Right renal pelvis (tissue), 4 donors: ENCODE measurements around the gene MRPL55. TPM values are rescaled to one million over a fixed set of nuclear protein-coding genes. Genes with fewer than 3 reads are reported as not detected.

Source experiments
- DNase-seq, 4 donors: peaks; one replicate each; pipeline ENCODE4 v3.0.0-alpha.2; 2013; ENCODE audit warnings: low read depth in 4 of 4, low spot score in 3 of 4, missing footprints in 1 of 4
- polyA plus RNA-seq, 4 donors: library from polyadenylated mRNA; unstranded; fragments of 120-200 nt; gene quantifications; one replicate each; pipeline ENCODE4 v1.2.1, GENCODE V29; 2013; ENCODE audit not compliant: insufficient read length in 4 of 4

MRPL55 gene
- polyA plus RNA-seq, 4 donors, result 38.7 to 54.9 (median 42.9) TPM

- no peak for DNase-seq
Observed at GRCh38 chr1:228088586-228089498, 20.3 kb downstream of the MRPL55 start.

GRCh38 chr1:228087771-228088251, 21.3 kb downstream of the MRPL55 start:
- DNase-seq, result no peak

GRCh38 chr1:228085287-228085951, 23.7 kb downstream of the MRPL55 start:
- DNase-seq, result no peak

GRCh38 chr1:228084797-228085196, 24.3 kb downstream of the MRPL55 start:
- no peak for DNase-seq

- DNase-seq, result no peak
Observed at GRCh38 chr1:228084325-228084724, 24.8 kb downstream of the MRPL55 start.

GRCh38 chr1:228083871-228084278, 25.2 kb downstream of the MRPL55 start:
- no peak for DNase-seq

GRCh38 chr1:228082918-228083870, 25.9 kb downstream of the MRPL55 start:
- no peak for DNase-seq

GRCh38 chr1:228082214-228082917, 26.7 kb downstream of the MRPL55 start, which contains the start of gene ARF1:
TSS of gene ARF1 (plus strand) at chr1:228082708. CDS start at chr1:228097115, 14,407 bp downstream.
- DNase-seq, result peak; percentile 91 to 93 (median 92)

- no peak for DNase-seq
Observed at GRCh38 chr1:228081578-228082213, 27.4 kb downstream of the MRPL55 start.

- DNase-seq, result no peak
Observed at GRCh38 chr1:228081144-228081543, 28.0 kb downstream of the MRPL55 start.

- DNase-seq, result no peak
Observed at GRCh38 chr1:228079601-228080263, 29.4 kb downstream of the MRPL55 start.

- DNase-seq, result no peak
Observed at GRCh38 chr1:228079013-228079412, 30.1 kb downstream of the MRPL55 start.

- no peak for DNase-seq
Observed at GRCh38 chr1:228077565-228078330, 31.4 kb downstream of the MRPL55 start.

- DNase-seq, result no peak
Observed at GRCh38 chr1:228076796-228077430, 32.2 kb downstream of the MRPL55 start.

- no peak for DNase-seq
Observed at GRCh38 chr1:228075801-228076271, 33.3 kb downstream of the MRPL55 start.

- DNase-seq, result no peak
Observed at GRCh38 chr1:228074954-228075730, 34.0 kb downstream of the MRPL55 start.
